8988T (cell line): Measurements from ENCODE around the gene ZSWIM3.
A peak's percentile ranks its signal among the peaks of the same experiment; 100 is the strongest.

Source experiments
- DNase-seq: peaks from one replicate; pipeline ENCODE4 v3.0.0; 2011

The ZSWIM3 gene

GRCh38 chr20:45833030-45833882 lies 24.2 kb upstream of the ZSWIM3 start, which contains the start of gene SNX21:
TSS of gene SNX21 (plus strand) at chr20:45833799. CDS start at chr20:45833920, 121 bp downstream.
- peak; percentile 85 for DNase-seq

DNA sequence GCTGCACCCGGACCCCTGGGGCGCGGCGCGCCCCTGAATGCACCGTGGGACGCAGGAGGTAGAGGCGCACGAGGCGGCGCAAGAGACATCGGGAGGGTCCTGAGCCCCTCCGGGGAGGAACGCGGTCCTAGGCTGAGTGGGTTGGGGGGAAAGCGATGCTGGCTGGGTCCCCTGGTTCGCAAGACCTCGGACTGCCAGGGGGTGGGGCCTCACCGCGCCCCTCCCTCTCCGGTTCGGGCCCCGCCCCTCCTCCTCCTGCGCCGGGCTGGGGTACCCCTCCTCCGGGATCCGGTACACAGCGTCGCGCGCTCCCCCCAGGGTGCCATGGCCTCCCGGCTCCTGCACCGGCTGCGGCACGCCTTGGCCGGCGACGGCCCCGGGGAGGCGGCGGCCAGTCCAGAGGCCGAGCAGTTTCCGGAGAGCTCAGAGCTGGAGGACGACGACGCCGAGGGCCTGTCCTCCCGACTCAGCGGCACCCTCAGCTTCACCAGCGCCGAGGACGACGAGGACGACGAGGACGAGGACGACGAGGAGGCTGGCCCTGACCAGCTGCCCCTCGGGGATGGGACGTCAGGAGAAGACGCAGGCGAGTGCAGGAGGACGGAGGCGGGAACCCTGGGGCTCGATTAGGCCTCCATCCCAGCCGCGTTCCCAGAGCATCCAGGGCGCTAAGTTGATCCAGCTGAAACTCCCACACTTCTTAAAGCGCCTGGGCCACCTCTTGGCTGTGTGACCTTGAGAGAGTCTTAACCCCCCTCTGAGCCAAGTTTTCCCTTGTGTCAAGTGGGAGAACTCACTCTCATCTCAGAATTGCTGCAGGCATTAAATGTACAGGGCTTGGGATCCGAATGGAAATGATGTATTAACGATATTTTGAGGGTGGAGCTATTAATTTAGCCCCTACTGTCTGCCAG lies 23.3 kb upstream of the ZSWIM3 start:
- DNase-seq = peak; percentile 86

- DNase-seq = no peak
Observed at GRCh38 chr20:45834797-45835161, 22.6 kb upstream of the ZSWIM3 start.

DNA sequence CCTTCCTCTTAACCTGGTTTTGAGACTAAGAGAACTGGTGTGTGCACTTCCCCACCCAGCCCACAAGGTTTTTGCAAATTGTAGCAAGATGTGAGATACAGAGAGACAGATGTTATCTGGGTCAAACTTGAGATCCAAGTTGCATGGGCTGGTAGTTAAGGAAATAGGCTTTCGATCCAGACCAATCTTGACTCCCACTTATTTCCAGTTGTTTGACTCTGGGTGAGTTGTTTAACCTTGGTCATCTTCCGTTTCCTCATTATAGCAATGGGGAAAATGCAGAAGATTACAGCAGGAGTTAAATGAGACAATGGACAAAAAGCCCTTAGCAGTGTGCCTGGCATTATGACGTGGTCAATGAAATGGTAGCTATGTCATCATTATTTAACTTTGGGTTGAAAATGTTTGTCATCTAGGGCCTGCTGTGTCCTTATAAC lies 22.1 kb upstream of the ZSWIM3 start:
- DNase-seq = no peak

DNA sequence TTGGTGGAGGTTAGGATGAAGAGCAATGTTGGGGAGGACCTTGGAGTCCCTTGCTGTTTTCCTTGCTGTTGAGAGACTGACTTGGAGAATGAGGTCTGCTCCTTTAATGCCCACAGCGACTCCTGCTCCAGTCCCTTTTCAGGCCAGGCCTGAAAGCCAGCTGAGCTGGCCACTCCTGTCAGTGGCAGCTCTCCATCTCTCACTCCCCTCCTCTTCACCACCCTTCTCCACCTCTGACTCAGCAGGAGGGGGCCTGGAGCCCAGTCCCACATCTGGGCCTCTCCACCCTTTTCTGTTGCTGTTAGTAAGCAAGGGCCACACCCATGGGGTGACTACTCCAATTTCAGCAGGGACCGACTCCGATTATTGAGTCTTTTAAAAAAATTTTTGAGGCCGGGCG lies 21.6 kb upstream of the ZSWIM3 start:
- DNase-seq = no peak

- no peak for DNase-seq
Observed at GRCh38 chr20:45836841-45837240, 20.6 kb upstream of the ZSWIM3 start.

DNA sequence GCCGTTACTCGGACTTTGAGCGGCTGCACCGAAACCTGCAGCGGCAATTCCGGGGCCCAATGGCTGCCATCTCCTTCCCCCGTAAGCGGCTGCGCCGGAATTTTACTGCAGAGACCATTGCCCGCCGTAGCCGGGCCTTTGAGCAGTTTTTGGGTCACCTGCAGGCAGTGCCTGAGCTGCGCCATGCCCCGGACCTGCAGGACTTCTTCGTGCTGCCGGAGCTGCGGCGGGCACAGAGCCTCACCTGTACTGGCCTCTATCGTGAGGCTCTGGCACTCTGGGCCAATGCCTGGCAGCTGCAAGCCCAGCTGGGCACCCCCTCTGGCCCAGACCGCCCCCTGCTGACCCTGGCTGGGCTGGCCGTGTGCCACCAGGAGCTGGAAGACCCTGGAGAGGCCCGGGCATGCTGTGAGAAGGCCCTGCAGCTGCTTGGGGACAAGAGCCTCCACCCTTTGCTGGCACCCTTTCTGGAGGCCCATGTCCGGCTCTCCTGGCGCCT lies 16.7 kb upstream of the ZSWIM3 start:
- no peak for DNase-seq

DNA sequence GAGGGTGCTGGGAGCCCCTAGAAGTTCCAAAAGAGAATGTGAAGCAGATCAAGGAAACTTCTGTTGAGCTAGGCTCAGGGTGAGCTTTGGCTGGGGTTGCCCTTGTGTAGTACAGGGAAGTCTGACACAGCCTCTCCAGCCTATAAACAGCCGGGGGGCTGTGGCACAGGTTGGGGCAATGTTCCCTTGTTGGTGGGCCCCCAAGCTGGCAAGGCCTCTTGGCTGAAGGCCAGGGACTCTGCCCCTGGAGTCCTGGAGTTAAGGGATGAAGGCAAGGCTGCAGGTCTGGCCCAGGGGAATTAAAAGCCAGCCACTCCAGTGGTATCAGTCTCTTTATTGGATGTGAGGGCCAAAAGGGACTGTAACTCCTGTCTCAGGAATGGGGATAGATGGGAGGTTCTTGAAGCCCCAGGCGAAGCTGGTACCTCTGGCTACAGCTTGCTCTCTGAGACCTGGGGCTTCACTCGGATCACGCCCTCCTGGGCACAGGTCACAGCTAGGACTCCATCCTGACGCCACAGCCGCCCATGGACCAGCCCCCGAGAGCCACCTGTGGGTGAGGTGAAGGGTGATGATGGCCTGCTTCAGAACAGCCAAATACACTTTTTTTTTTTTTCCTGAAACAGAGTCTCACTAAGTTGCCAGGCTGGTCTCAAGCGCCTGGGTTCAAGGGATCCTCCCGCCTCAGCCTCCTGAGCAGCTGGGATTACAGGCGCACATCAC lies 15.8 kb upstream of the ZSWIM3 start:
- DNase-seq = no peak

- no peak for DNase-seq
Observed at GRCh38 chr20:45842169-45842812, 15.1 kb upstream of the ZSWIM3 start.

DNA sequence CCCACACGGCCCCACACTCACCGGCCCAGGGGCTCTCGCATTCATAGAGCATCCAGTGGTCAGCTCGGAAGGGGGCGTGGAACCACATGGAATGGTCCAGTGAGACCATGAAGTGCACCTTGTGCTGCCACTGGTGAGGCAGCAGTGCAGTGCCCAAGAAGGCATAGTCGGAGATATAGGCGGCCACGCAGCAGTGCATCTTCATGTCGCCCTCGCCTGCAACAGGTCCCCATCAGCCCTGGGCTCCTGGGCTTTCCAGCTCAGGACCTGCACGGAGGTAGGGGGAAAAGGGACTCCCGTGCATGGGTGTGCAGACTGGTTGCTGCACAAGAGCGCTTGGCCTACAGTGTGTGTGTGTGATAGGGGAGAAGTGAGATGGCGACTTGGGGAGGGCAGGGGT lies 13.9 kb upstream of the ZSWIM3 start:
- no peak for DNase-seq

DNA sequence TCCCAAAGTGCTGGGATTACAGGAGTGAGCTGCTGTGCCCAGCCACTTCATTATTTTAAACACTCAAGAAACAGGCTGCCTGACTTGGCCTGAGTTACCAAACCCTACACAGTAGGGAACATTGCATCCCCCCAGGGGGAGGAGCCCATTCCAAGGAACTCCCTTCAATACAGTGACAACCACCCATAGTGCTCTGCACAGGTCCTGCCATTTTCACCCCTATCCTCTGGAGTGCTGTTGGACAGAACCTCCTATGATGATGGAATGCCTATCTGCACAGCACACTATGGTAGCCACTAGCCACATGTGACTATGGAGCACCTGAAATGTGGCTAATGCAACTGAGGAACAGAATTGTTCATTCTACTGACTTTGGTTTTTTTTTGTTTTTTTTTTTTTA lies 12.0 kb upstream of the ZSWIM3 start:
- DNase-seq = no peak

GRCh38 chr20:45848421-45848820 lies 9.0 kb upstream of the ZSWIM3 start:
- no peak for DNase-seq

DNA sequence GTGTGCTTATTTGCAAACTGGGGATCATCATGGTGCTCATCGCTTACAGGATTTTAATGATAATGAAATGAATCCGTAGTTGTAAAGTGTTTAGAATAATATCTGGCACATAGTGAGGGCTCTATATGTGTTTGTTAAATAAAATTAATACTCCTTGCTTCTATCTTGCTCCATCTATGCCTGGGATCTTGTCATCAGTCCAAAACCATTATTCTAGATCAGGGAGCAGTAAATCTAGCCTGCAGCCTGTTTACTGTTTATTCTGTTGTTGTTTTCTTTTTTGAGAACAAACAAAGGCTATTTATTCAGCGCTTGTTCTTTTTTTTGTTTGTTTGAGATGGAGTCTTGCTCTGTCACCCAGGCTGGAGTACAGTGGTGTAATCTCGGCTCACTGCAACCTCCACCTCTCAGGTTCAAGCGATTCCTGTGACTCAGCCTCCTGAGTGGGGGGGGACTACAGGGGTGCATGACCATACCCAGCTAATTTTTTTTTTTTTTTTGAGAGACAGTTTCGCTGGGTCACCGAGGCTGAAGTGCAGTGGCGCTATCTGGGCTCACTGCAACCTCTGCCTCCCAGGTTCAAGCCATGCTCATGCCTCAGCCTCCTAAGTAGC lies 8.3 kb upstream of the ZSWIM3 start:
- DNase-seq = no peak

DNA sequence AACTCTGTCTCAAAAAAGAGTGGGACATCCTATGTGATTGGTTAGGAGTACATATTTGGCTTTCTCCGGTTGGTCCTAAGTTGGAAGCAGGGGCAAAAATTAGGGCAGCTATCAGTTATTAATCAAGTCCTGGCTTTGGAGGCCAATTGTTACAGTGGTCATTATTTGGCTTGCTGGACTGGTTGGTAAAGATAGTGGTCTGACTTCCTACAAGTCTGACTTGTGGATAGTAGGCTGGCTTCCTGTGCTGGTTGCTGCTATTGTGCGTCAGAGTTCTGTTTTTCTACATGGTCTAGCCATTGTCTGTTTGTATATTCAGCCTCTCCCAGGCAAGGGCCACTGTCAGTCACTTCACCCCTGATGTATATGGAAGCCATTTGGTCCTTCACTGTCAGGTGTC lies 7.2 kb upstream of the ZSWIM3 start:
- no peak for DNase-seq

DNA sequence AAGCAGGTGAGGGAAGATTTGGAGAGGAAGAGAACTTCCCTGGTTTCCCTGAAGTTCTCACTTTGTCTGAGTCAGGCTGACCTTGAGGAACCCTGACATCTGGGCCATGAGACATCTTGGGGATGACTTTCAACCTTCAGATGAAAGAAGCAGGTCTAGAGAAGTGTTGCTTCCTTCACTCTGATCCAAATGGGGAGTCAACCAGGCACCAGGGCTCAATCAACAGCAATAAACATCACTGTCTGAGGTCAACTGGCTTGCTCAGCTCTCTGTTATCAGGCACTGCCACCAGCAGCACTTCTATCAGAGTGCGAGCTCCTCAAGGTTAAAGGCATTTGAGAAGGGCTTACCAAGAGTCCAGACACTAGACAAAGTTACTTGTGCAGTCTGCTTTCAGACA lies 6.5 kb upstream of the ZSWIM3 start:
- DNase-seq = no peak

DNA sequence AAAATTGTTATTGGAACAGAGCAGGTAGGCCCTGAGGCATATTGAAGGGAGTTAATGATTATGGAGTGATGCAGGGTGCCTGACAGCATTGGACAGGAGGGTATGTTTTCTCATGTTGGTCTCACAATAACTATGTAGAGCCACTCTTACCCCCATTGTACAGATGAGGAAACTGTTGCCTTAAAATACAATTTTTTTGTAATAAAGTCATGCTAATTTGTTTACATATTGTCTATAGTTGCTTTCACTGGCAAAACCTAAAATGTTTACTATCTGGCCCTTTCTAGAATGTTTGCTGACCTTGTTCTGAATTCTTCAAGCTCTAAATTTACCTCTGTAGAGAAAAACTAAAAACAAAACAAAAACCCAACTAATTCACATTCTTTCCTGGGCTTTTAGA lies 5.9 kb upstream of the ZSWIM3 start:
- DNase-seq = no peak

GRCh38 chr20:45852326-45852725 lies 5.1 kb upstream of the ZSWIM3 start:
- no peak for DNase-seq

DNA sequence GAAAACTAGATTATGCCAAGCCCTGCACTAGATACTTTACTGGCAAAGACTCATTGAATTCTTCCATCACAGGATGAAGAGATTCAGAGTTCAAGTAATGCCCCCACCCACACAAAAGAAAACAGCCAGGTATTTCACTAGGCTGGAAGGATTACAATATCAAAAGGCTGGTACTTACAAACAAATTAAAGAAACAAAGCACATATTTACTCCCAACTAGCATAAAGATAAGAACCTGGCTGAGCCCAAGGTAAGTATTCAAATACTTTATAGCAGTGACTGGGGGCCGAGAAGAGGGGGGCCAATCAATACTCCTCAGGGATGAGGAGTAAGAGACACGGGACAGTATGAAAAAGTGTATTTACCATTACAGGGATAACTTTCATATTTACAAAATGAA lies 3.9 kb upstream of the ZSWIM3 start:
- no peak for DNase-seq

GRCh38 chr20:45857882-45858216 lies 435 bp downstream of the ZSWIM3 start:
- DNase-seq = no peak

GRCh38 chr20:45859916-45860315 lies 2.5 kb downstream of the ZSWIM3 start:
- no peak for DNase-seq

GRCh38 chr20:45860560-45861220 lies 3.3 kb downstream of the ZSWIM3 start:
- no peak for DNase-seq
